AG04450 (cell line): ENCODE results near the gene ITGB3BP. TPM values are rescaled to one million over a fixed set of nuclear protein-coding genes. Genes with fewer than 3 reads are reported as not detected.

ENCODE experiments used
- CTCF ChIA-PET: fragments of 300-600, 350-600 bp; formaldehyde crosslinking; extraction: SDS; loops from one replicate; lab custom pipeline; 2022; ENCODE audit warnings: antibody characterized with exemption, inconsistent platforms; lab: Charles Lee
- POLR2A ChIA-PET: fragments of 350-600 bp; formaldehyde crosslinking; extraction: SDS; loops from one replicate; lab custom pipeline; 2021; ENCODE audit warnings: antibody characterized with exemption, inconsistent platforms; lab: Yijun Ruan, JAX
- DNase-seq: peaks from one replicate; pipeline ENCODE4 v3.0.0-alpha.2; 2011; ENCODE audit warnings: low read depth, low spot score
- H3K27ac ChIP-seq: one replicate; pipeline ENCODE4 v1.5.1; 2012; ENCODE audit warnings: low read depth, low read length, control low read depth
- H3K27me3 ChIP-seq: one replicate; pipeline ENCODE4 v1.6.0; 2012; ENCODE audit warnings: low read length; ENCODE audit not compliant: control insufficient read depth, insufficient read depth
- H3K4me3 ChIP-seq: 2 replicates; pipeline ENCODE4 v1.5.1; 2011; ENCODE audit warnings: mild to moderate bottlenecking, low read depth, low read length, control low read depth
- H3K9me3 ChIP-seq: 2 replicates; pipeline ENCODE4 v1.5.1; 2012; ENCODE audit warnings: low read length; ENCODE audit not compliant: control insufficient read depth, insufficient read depth
- CTCF ChIP-seq: IDR thresholded peaks from 2 replicates; pipeline ENCODE4 v1.5.1; 2011; ENCODE audit warnings: low read depth, low read length, control low read depth, inconsistent platforms
- polyA plus RNA-seq: library from polyadenylated mRNA; depleted of rRNA; stranded (reverse); fragments of >200 nt; gene quantifications from 2 replicates; pipeline ENCODE4 v1.2.3, GENCODE V29; 2011

The ITGB3BP gene
- polyA plus RNA-seq, 1 experiment, result 18.0 TPM

DNA sequence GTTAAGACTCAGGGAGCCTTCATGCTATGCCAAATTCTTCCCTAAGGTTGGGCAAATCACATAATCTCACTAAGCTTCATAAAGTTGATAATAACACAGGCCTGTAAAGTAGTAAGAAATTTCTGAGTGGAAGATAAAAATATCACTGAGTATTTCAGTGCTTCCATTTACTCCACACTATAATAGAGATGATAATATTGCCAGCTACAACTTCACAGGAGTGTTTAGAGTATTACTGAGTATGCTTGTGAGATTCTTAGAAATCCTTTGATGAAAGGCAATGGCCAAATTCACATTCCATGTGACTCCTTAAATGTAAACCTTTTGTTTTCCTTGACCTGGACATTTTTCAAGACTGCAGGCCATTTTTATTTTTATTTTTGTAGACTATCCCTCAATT lies 10.4 kb downstream of the ITGB3BP start:
- Histone ChIP-seq H3K27ac (no peak overlapping the region), H3K4me3 (no peak overlapping the region), H3K9me3 (no peaks in the 10 kb centered on the region), H3K27me3 (no peaks in the 10 kb centered on the region)
- ChIA-PET CTCF (interaction anchor here (1.8 kb wide), 1 partner anchor 671 kb away, joined by 4 read pairs; no protein-coding TSS in a partner anchor), POLR2A (no interaction called here)
- DNase-seq, result no peak
- TF ChIP-seq CTCF, result no peak

- no peak overlapping the region for H3K4me3 ChIP-seq
- no peaks in the 10 kb centered on the region for H3K27me3 ChIP-seq
- POLR2A ChIA-PET, result no interaction called here
- TF ChIP-seq CTCF, result no peak
- H3K27ac ChIP-seq, result no peak overlapping the region
- no peaks in the 10 kb centered on the region for H3K9me3 ChIP-seq
- CTCF ChIA-PET, result no interaction called here
- no peak for DNase-seq
These were observed 13.3 kb downstream of the ITGB3BP start for GRCh38 chr1:63509718-63510117.

DNA sequence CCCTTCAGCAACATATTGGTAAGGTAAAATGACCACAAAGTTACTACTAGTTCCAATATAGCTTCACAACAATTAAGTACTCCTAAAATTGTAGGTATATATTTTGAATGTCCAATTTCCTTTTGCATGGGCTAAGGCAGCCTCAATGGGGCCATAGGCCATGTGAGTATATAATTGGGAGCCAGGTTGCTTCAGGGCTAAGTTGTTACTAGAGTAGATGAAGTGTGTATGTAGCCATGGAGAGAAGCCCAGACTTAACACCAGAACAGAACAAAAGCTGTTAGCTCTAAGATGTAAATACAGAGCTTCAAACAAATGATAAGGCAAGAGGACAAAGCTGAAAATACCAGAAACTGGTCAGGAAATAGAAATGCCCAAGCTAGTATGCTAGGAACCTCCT lies 16.2 kb downstream of the ITGB3BP start:
- Histone ChIP-seq H3K4me3 (no peak overlapping the region), H3K27ac (no peak overlapping the region), H3K27me3 (no peaks in the 10 kb centered on the region), H3K9me3 (no peaks in the 10 kb centered on the region)
- no peak for DNase-seq
- TF ChIP-seq CTCF, result no peak
- CTCF ChIA-PET, result no interaction called here
- POLR2A ChIA-PET, result no interaction called here

- no peak for TF ChIP-seq CTCF
These were observed 21.8 kb downstream of the ITGB3BP start for GRCh38 chr1:63501256-63501655.

DNA sequence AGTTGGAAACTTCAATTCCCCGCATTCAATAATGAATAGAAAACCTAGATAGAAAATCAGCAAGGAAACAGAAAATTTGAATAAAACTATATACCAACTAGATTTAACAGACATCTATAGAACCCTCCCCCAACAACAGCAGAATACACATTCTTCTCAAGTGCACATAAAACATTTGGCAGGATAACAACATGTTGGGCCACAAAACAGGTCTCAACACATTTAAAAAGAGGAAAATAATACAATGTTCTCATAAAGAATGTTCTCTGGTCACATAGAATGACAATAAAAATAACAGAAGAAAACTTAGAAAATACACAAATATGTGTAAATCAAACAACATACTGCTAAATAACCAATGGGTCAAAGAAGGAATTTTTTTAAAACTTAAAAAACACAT lies 24.9 kb downstream of the ITGB3BP start:
- ChIA-PET POLR2A (no interaction called here), CTCF (interaction anchor here (1.4 kb wide), 1 partner anchor 40 kb away, joined by 6 read pairs; no protein-coding TSS in a partner anchor)
- H3K27me3 ChIP-seq, result no peaks in the 10 kb centered on the region
- H3K27ac ChIP-seq, result no peak overlapping the region
- no peaks in the 10 kb centered on the region for H3K9me3 ChIP-seq
- H3K4me3 ChIP-seq, result no peak overlapping the region
- no peak for DNase-seq
- no peak for TF ChIP-seq CTCF

More at GRCh38 chr1:63501256-63501655, 21.8 kb downstream of the ITGB3BP start:
- ChIA-PET POLR2A (no interaction called here), CTCF (no interaction called here)
- DNase-seq, result no peak
- H3K27ac ChIP-seq, result no peak overlapping the region
- H3K27me3 ChIP-seq, result no peaks in the 10 kb centered on the region
- no peaks in the 10 kb centered on the region for H3K9me3 ChIP-seq
- H3K4me3 ChIP-seq, result no peak overlapping the region
